H9 (cell line): ENCODE data around the gene CAMTA1. TPM values are rescaled to one million over a fixed set of nuclear protein-coding genes. Genes with fewer than 3 reads are reported as not detected.

ENCODE experiments used
- DNase-seq: peaks from one replicate; pipeline ENCODE4 v3.0.0-alpha.2; 2017
- H2AFZ ChIP-seq: one replicate; pipeline ENCODE4 v1.6.1; 2013; ENCODE audit warnings: mild to moderate bottlenecking, low read length, control low read depth, moderate library complexity
- H2AK5ac ChIP-seq: 2 replicates; pipeline ENCODE4 v1.6.1; 2013; ENCODE audit warnings: low read length, control low read depth, mixed read lengths; ENCODE audit not compliant: insufficient read length
- H2BK120ac ChIP-seq: one replicate; pipeline ENCODE4 v1.6.1; 2013; ENCODE audit warnings: low read depth, mild to moderate bottlenecking, low read length, control low read depth, inconsistent platforms; ENCODE audit not compliant: poor library complexity, severe bottlenecking
- H2BK12ac ChIP-seq: 2 replicates; pipeline ENCODE4 v1.6.1; 2013; ENCODE audit warnings: low read length, control low read depth, mixed read lengths, low read depth; ENCODE audit not compliant: insufficient read length
- H2BK15ac ChIP-seq: 2 replicates; pipeline ENCODE4 v1.6.1; 2013; ENCODE audit warnings: low read depth, low read length, control low read depth
- H2BK20ac ChIP-seq: one replicate; pipeline ENCODE4 v1.6.1; 2013; ENCODE audit warnings: low read depth, mild to moderate bottlenecking, low read length, control low read depth, inconsistent platforms; ENCODE audit not compliant: poor library complexity, severe bottlenecking
- H2BK5ac ChIP-seq: 2 replicates; pipeline ENCODE4 v1.6.1; 2013; ENCODE audit warnings: low read length, control low read depth, mixed read lengths; ENCODE audit not compliant: insufficient read length
- H3K14ac ChIP-seq: 2 replicates; pipeline ENCODE4 v1.6.1; 2013; ENCODE audit warnings: low read length, control low read depth; ENCODE audit not compliant: insufficient read depth
- H3K18ac ChIP-seq: 2 replicates; pipeline ENCODE4 v1.6.1; 2013; ENCODE audit warnings: low read depth, mild to moderate bottlenecking, mixed read lengths, low read length, control low read depth; ENCODE audit not compliant: insufficient read length
- H3K23ac ChIP-seq: 2 replicates; pipeline ENCODE4 v1.6.1; 2013; ENCODE audit warnings: low read length, control low read depth, mixed read lengths, low read depth; ENCODE audit not compliant: insufficient read length
- H3K23me2 ChIP-seq: 2 replicates; pipeline ENCODE4 v1.6.1; 2013; ENCODE audit warnings: low read depth, mild to moderate bottlenecking, mixed read lengths, low read length, control low read depth; ENCODE audit not compliant: insufficient read length, poor library complexity, severe bottlenecking
- H3K27ac ChIP-seq: 2 replicates; pipeline ENCODE4 v1.5.1; 2013; ENCODE audit warnings: low read length, control low read depth, mixed read lengths, low read depth; ENCODE audit not compliant: insufficient read length
- H3K27me3 ChIP-seq: 2 replicates; pipeline ENCODE4 v1.6.1; 2013; ENCODE audit warnings: low read length, control low read depth, inconsistent platforms; ENCODE audit not compliant: insufficient read depth
- H3K4ac ChIP-seq: 2 replicates; pipeline ENCODE4 v1.6.1; 2013; ENCODE audit warnings: low read depth, mild to moderate bottlenecking, control low read depth, inconsistent platforms, low read length, moderate library complexity
- H3K4me1 ChIP-seq: 2 replicates; pipeline ENCODE4 v1.6.1; 2013; ENCODE audit warnings: low read length, control low read depth, inconsistent platforms; ENCODE audit not compliant: insufficient read depth
- H3K4me2 ChIP-seq: 2 replicates; pipeline ENCODE4 v1.6.1; 2013; ENCODE audit warnings: low read length, control low read depth, mixed read lengths; ENCODE audit not compliant: insufficient read length, insufficient read depth
- H3K56ac ChIP-seq: 2 replicates; pipeline ENCODE4 v1.6.1; 2013; ENCODE audit warnings: low read depth, mild to moderate bottlenecking, mixed read lengths, low read length, control low read depth; ENCODE audit not compliant: insufficient read length
- H3K79me1 ChIP-seq: 2 replicates; pipeline ENCODE4 v1.6.1; 2013; ENCODE audit warnings: low read depth, mild to moderate bottlenecking, moderate library complexity, low read length, control low read depth, inconsistent platforms; ENCODE audit not compliant: insufficient read depth, poor library complexity, severe bottlenecking
- H3K79me2 ChIP-seq: 2 replicates; pipeline ENCODE4 v1.6.1; 2013; ENCODE audit warnings: low read length, control low read depth, inconsistent platforms; ENCODE audit not compliant: insufficient read depth
- H3K9ac ChIP-seq: 2 replicates; pipeline ENCODE4 v1.6.1; 2013; ENCODE audit warnings: low read length, control low read depth, mixed read lengths; ENCODE audit not compliant: insufficient read length; ENCODE audit errors: extremely low read depth
- H3K9me3 ChIP-seq: one replicate; pipeline ENCODE4 v1.6.1; 2013; ENCODE audit warnings: low read depth, low read length, inconsistent platforms; ENCODE audit not compliant: control insufficient read depth
- H3T11ph ChIP-seq: one replicate; pipeline ENCODE4 v1.6.1; 2013; ENCODE audit warnings: mild to moderate bottlenecking, low read length, control low read depth, inconsistent platforms
- H4K20me1 ChIP-seq: one replicate; pipeline ENCODE4 v1.6.1; 2013; ENCODE audit not compliant: control insufficient read depth, insufficient read length, insufficient read depth
- H4K5ac ChIP-seq: 2 replicates; pipeline ENCODE4 v1.6.1; 2013; ENCODE audit warnings: low read depth, mild to moderate bottlenecking, mixed read lengths, low read length, control low read depth; ENCODE audit not compliant: insufficient read length
- H4K8ac ChIP-seq: replicated peaks from 2 replicates; pipeline ENCODE4 v1.6.1; 2013; ENCODE audit warnings: low read length, control low read depth, mixed read lengths, low read depth; ENCODE audit not compliant: insufficient read length
- H4K91ac ChIP-seq: 2 replicates; pipeline ENCODE4 v1.6.1; 2013; ENCODE audit warnings: low read depth, mild to moderate bottlenecking, moderate library complexity, mixed read lengths, low read length, control low read depth; ENCODE audit not compliant: insufficient read length
- H3K27ac Mint-ChIP-seq, 3 experiments: 2 replicates in 2 of 3; 3 replicates in 1 of 3; pipeline ENCODE4 v1.8.0; 2020 to 2021; ENCODE audit warnings: mixed read lengths in 3 of 3, mild to moderate bottlenecking in 1 of 3, moderate library complexity in 1 of 3
- H3K27me3 Mint-ChIP-seq: 2 replicates; pipeline ENCODE4 v1.8.0; 2021; ENCODE audit warnings: low read depth, mild to moderate bottlenecking, moderate library complexity, mixed read lengths
- H3K36me3 Mint-ChIP-seq, 3 experiments: 2 replicates in 2 of 3; 3 replicates in 1 of 3; pipeline ENCODE4 v1.8.0; 2020 to 2021; ENCODE audit warnings: low read depth in 3 of 3, mixed read lengths in 3 of 3; ENCODE audit not compliant: insufficient read depth in 1 of 3
- H3K4me1 Mint-ChIP-seq, 2 experiments: 2 replicates each; pipeline ENCODE4 v1.8.0; 2020; ENCODE audit warnings: mixed read lengths in 2 of 2
- H3K4me3 Mint-ChIP-seq, 2 experiments: 2 replicates in 1 of 2; 3 replicates in 1 of 2; pipeline ENCODE4 v1.8.0; 2020 to 2021; ENCODE audit warnings: mild to moderate bottlenecking in 2 of 2, mixed read lengths in 2 of 2, moderate library complexity in 1 of 2
- H3K9me3 Mint-ChIP-seq, 2 experiments: 2 replicates in 1 of 2; 3 replicates in 1 of 2; pipeline ENCODE4 v1.8.0; 2020; ENCODE audit warnings: mild to moderate bottlenecking in 2 of 2, mixed read lengths in 2 of 2, moderate library complexity in 1 of 2
- WGBS: extraction: QIAGEN DNeasy Blood & Tissue Kit; methylation state at CpG from one replicate; pipeline ENCODE4 v1.1.7; 2013; ENCODE audit warnings: missing lambda C conversion rate, low lambda C conversion rate, mixed read lengths; ENCODE audit not compliant: insufficient read length; ENCODE audit errors: extremely low coverage; 5-methylcytosine and 5-hydroxymethylcytosine counted together
- total RNA-seq: library from RNA; stranded (reverse); gene quantifications from 2 replicates; pipeline ENCODE4 v1.2.1, GENCODE V29; 2021
- TF ChIP-seq, protein P1 (sequence below): fragments of 200-600 bp; sonication (generic); conservative IDR thresholded peaks from 3 replicates; pipeline ENCODE4 v1.8.0; 2021; ENCODE audit warnings: antibody characterized with exemption, mild to moderate bottlenecking

The CAMTA1 gene
- total RNA-seq, 1 experiment from 2014 or later = 115 TPM

DNA sequence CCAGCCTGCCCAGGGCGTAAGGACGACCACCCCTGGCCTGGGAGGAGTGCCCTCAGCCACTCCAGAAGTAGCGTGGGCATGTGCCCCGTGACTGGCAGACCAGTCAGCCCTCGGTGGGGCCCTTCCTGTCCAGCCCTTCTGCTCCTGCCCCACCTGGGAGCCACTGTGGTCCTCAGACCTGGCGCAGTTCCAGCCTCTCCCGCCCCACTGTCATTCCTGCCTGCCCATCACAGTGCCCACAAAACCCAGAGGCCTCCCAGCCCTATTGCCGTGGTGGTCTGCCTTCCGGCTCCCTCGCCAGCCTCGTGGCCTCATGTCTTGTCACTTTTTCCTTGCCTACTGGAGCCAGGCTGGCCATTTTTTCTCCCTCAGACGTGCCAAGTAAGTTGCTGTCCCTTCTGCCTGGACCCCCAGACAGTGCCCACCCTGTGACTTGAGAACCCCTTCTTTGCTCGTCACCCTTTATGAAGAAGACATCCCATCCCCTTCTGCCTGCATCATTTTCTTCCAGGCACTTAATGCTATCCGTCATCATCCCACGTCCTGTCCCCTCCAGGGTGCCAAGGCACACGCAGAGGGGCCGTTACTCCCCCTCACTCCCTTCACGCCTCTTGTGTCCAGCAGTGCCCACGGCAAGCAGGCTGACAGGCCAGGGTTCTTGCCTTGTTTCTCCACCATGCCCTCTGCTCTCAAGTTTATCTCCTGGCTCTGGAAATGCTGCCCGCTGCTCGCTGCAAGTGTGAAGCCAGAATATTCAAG, 122.6 kb downstream of the CAMTA1 start:
- peak; percentile 26 for DNase-seq
- Histone ChIP-seq H3K23me2 (no peaks in the 10 kb centered on the region), H2BK12ac (no peak overlapping the region), H2AK5ac (no peak overlapping the region), H2BK5ac (no peak overlapping the region), H4K91ac (peak overlapping the region; percentile 3), H3K56ac (no peak overlapping the region), H4K5ac (no peak overlapping the region), H4K20me1 (no peaks in the 10 kb centered on the region), H4K8ac (no peak overlapping the region), H3K4me2 (no peak overlapping the region), H3K4ac (no peak overlapping the region), H3K79me1 (no peaks in the 10 kb centered on the region), H3K27me3 (no peaks in the 10 kb centered on the region), H3K9me3 (no peaks in the 10 kb centered on the region), H3K79me2 (no peaks in the 10 kb centered on the region), H2BK120ac (no peak overlapping the region), H3K4me1 (peaks cover 10% of the 10 kb centered on the region; the same call in 1 of the 2 replicates), H3T11ph (no peak overlapping the region), H2AFZ (no peak overlapping the region), H3K9ac (no peak overlapping the region), H3K23ac (no peak overlapping the region), H3K14ac (no peak overlapping the region), H3K18ac (no peak overlapping the region), H2BK15ac (no peak overlapping the region), H2BK20ac (no peak overlapping the region), H3K27ac (no peak overlapping the region)
- H3K4me1 Mint-ChIP-seq = peaks cover 50 to 68% of the 10 kb centered on the region in 2 experiments
- H3K9me3 Mint-ChIP-seq = no peaks in the 10 kb centered on the region
- TF ChIP-seq, protein P1, sequence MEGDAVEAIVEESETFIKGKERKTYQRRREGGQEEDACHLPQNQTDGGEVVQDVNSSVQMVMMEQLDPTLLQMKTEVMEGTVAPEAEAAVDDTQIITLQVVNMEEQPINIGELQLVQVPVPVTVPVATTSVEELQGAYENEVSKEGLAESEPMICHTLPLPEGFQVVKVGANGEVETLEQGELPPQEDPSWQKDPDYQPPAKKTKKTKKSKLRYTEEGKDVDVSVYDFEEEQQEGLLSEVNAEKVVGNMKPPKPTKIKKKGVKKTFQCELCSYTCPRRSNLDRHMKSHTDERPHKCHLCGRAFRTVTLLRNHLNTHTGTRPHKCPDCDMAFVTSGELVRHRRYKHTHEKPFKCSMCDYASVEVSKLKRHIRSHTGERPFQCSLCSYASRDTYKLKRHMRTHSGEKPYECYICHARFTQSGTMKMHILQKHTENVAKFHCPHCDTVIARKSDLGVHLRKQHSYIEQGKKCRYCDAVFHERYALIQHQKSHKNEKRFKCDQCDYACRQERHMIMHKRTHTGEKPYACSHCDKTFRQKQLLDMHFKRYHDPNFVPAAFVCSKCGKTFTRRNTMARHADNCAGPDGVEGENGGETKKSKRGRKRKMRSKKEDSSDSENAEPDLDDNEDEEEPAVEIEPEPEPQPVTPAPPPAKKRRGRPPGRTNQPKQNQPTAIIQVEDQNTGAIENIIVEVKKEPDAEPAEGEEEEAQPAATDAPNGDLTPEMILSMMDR = no peak
- no peaks in the 10 kb centered on the region for H3K27me3 Mint-ChIP-seq
- no peak overlapping the region for H3K4me3 Mint-ChIP-seq
- no peaks in the 10 kb centered on the region for H3K36me3 Mint-ChIP-seq
- WGBS = no CpG with 5 or more reads among the region's 21 CpGs
- H3K27ac Mint-ChIP-seq = peak overlapping the region in 1 of 3 experiments; percentile 81; a peak in 2 of 7 replicates
